ENCODE data around the gene TENM4. TPM values are rescaled to one million over a fixed set of nuclear protein-coding genes. Genes with fewer than 3 reads are reported as not detected.

Gene TENM4
- total and polyA plus RNA-seq, 2 of the 8 experiments (the other 6 are each of a cell fraction or from before 2014, with no cell fraction given) = 3.5 to 7.2 TPM

DNA sequence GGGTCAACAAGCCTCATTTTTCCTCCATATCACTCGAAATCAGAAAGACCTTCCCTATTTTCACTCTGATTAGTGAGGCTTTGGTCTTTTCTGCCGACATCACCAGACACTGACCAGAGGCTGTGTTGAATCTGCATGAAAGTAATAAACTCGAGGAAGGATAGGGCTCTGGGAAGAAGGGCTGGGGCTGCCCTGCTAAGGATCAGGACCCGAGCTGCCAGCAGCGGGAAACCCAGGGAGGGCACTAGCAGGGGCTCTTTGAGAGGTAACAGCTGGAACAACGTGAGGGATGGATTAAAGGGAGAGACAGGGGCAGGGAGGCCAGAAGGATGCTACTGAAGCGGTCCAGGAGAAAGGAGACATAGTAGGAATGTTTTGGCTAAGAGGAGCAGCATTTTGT, 488.7 kb downstream of the TENM4 start:
- H2BK5ac ChIP-seq (ENCODE audit: low read depth, low read length) = no peak overlapping the region
- no peaks in the 10 kb centered on the region for H3K79me2 ChIP-seq (ENCODE audit: control insufficient read depth in 1 of 2, insufficient read depth in 2 of 2, low read length in 2 of 2)
- H3K36me3 ChIP-seq (ENCODE audit: control insufficient read depth in 2 of 4, insufficient read depth in 4 of 4, low read length in 3 of 4) = peaks cover 0 to 2% (median under 1%) of the 10 kb centered on the region in 4 experiments; a peak in 3 of 8 replicates
- no peak overlapping the region for H3K4ac ChIP-seq (replicated peaks; ENCODE audit: insufficient read length, low read depth, low read length)
- H3K4me2 ChIP-seq (ENCODE audit: insufficient read depth in 1 of 2, low read depth in 2 of 2, low read length in 2 of 2) = no peak overlapping the region
- no peaks in the 10 kb centered on the region for H3K79me1 ChIP-seq (ENCODE audit: low read depth, low read length)
- H4K91ac ChIP-seq (replicated peaks; ENCODE audit: insufficient read length, low read length) = no peak overlapping the region
- ChIA-PET CTCF (ENCODE audit: partially characterized antibody) (interaction anchor here (0.6 to 3.3 kb wide), 5 partner anchors 9 to 305 kb away, joined by 4 to 21 read pairs (median 4); no protein-coding TSS in a partner anchor), POLR2A (ENCODE audit: partially characterized antibody) (no interaction called here)
- H4K20me1 ChIP-seq (replicated peaks in 1 of 2; ENCODE audit: control insufficient read depth in 1 of 2, insufficient read depth in 2 of 2, low read length in 2 of 2) = peaks cover 0 to 3% of the 10 kb centered on the region in 2 experiments
- no peak overlapping the region for H3K9ac ChIP-seq (replicated peaks in 1 of 4; ENCODE audit: extremely low read depth in 1 of 4, low read depth in 3 of 4, low read length in 3 of 4)
- no peak overlapping the region for H2AK5ac ChIP-seq (ENCODE audit: low read depth, low read length)
- DNase-seq (ENCODE audit: low read depth in 1 of 2, low spot score in 2 of 2) (no peak), FAIRE-seq (no peak)
- no peaks in the 10 kb centered on the region for H3K9me3 ChIP-seq (ENCODE audit: insufficient read depth in 2 of 2, low read depth in 1 of 2, low read length in 1 of 2)
- peaks cover 0 to 9% (median 0%) of the 10 kb centered on the region in 4 experiments; a peak in 2 of 7 replicates for H3K4me1 ChIP-seq (replicated peaks in 1 of 4; ENCODE audit: control insufficient read depth in 3 of 4, insufficient read depth in 4 of 4, low read length in 3 of 4)
- H2BK20ac ChIP-seq (ENCODE audit: low read length) = no peak overlapping the region
- H2BK15ac ChIP-seq (ENCODE audit: low read length) = no peak overlapping the region
- H3K14ac ChIP-seq (ENCODE audit: insufficient read length) = no peak overlapping the region
- no peak overlapping the region for H3K4me3 ChIP-seq (ENCODE audit: extremely low read depth in 1 of 4, insufficient read depth in 2 of 4, low read depth in 3 of 4, low read length in 4 of 4)
- H3K56ac ChIP-seq (replicated peaks; ENCODE audit: insufficient read length, low read depth, low read length) = no peak overlapping the region
- no peak overlapping the region for H2BK120ac ChIP-seq (replicated peaks; ENCODE audit: low read depth, low read length)
- H4K8ac ChIP-seq (ENCODE audit: extremely low read depth, insufficient read depth, low read length) = no peak overlapping the region
- TF ChIP-seq POLR2A (IDR thresholded peaks at IDR 0.05; ENCODE audit: control extremely low read depth in 1 of 2, low read depth in 2 of 2, low read length in 2 of 2) = no peak
- TF ChIP-seq POLR2AphosphoS5 (IDR thresholded peaks at IDR 0.05; ENCODE audit: low read depth, low read length) = no peak
- TF ChIP-seq MAFK (IDR thresholded peaks at IDR 0.05; ENCODE audit: low read depth, low read length) = no peak
- no peak for TF ChIP-seq GABPA (IDR thresholded peaks at IDR 0.05; ENCODE audit: borderline replicate concordance, insufficient read depth, low read length)
- no peak for TF ChIP-seq NRF1 (IDR thresholded peaks at IDR 0.05; ENCODE audit: low read depth, low read length)
- no peak for TF ChIP-seq CBX8 (IDR thresholded peaks at IDR 0.05; ENCODE audit: borderline replicate concordance, low read depth, low read length)
- H3K18ac ChIP-seq (ENCODE audit: extremely low read depth, low read length) = no peak overlapping the region
- 71% methylated on average over 7 of the region's 7 CpGs; no CpG with 5 or more reads in 1 of the 2 experiments for WGBS, 2 experiments (ENCODE audit: extremely low coverage in 1 of 2, insufficient coverage in 1 of 2, insufficient read length in 1 of 2, insufficient replicate concordance in 2 of 2, low coverage in 1 of 2, low lambda C conversion rate in 2 of 2, missing lambda C conversion rate in 1 of 2)
- no peaks in the 10 kb centered on the region; a peak in 1 of 7 replicates for H3K27me3 ChIP-seq (replicated peaks in 1 of 4; ENCODE audit: control insufficient read depth in 3 of 4, extremely low read depth in 1 of 4, insufficient read depth in 3 of 4, low read length in 3 of 4)
- no peak overlapping the region for H2BK12ac ChIP-seq (ENCODE audit: low read depth, low read length)
- no peak overlapping the region for H3K27ac ChIP-seq (ENCODE audit: low read depth, low read length)
- H3K23ac ChIP-seq (ENCODE audit: insufficient read length) = no peak overlapping the region
- no peak overlapping the region for H4K5ac ChIP-seq (ENCODE audit: insufficient read length, low read depth, low read length)
- H2AFZ ChIP-seq (ENCODE audit: low read length) = no peak overlapping the region
- no peaks in the 10 kb centered on the region for H3K23me2 ChIP-seq (ENCODE audit: low read depth, low read length)
